Left ventricle myocardium inferior (tissue), 1 donor: ENCODE data around the gene RINL. TPM values are rescaled to one million over a fixed set of nuclear protein-coding genes. Genes with fewer than 3 reads are reported as not detected.

Experiments
- DNase-seq: peaks from one replicate; pipeline ENCODE4 v3.0.0-alpha.2; 2020
- H3K27ac ChIP-seq: fragments of 200-600 bp; replicated peaks from 2 replicates; pipeline ENCODE4 v1.8.0; 2021
- H3K27me3 ChIP-seq: fragments of 200-600 bp; 2 replicates; pipeline ENCODE4 v1.8.0; 2021; ENCODE audit warnings: low read depth
- H3K36me3 ChIP-seq: fragments of 200-600 bp; 2 replicates; pipeline ENCODE4 v1.8.0; 2021
- H3K4me1 ChIP-seq: fragments of 200-600 bp; 2 replicates; pipeline ENCODE4 v1.8.0; 2021
- H3K4me3 ChIP-seq: fragments of 200-600 bp; 2 replicates; pipeline ENCODE4 v1.8.0; 2021; ENCODE audit warnings: mild to moderate bottlenecking, moderate library complexity
- H3K9me3 ChIP-seq: fragments of 200-600 bp; replicated peaks from 2 replicates; pipeline ENCODE4 v1.8.0; 2021
- CTCF ChIP-seq: fragments of 200-600 bp; IDR thresholded peaks from 2 replicates; pipeline ENCODE4 v1.8.0; 2021; ENCODE audit warnings: antibody characterized with exemption, mild to moderate bottlenecking, borderline replicate concordance
- intact Hi-C: fragments of 100-400 bp; cut with micrococcal nuclease; formaldehyde crosslinking; loops from one replicate; pipeline ENCODE4 v1.11.0; 2022
- total RNA-seq: library from RNA; stranded (reverse); fragmentation: NEBNext Ultra II Directional; extraction: Animal tissue kit (Norgen Biotek cat#: 25700); gene quantifications from one replicate; pipeline ENCODE4 v1.2.1, GENCODE V29; 2021
- donor health status: DM: no; HTN: yes; CAD: no; lungs with severe emphysema.

Gene RINL
- total RNA-seq, 1 donor from 2014 or later = 3.7 TPM

GRCh38 chr19:38840583-38840968 is 37.5 kb downstream of the RINL start:
- DNase-seq = no peak
- no peak for TF ChIP-seq CTCF

GRCh38 chr19:38839816-38840582 is 38.1 kb downstream of the RINL start:
- no peak overlapping the region for H3K27ac ChIP-seq
- H3K4me3 ChIP-seq = no peak overlapping the region
- peaks cover 97% of the 10 kb centered on the region for H3K36me3 ChIP-seq
- peaks cover 59% of the 10 kb centered on the region for H3K4me1 ChIP-seq
- H3K9me3 ChIP-seq = no peaks in the 10 kb centered on the region
- no peak for TF ChIP-seq CTCF
- intact Hi-C loops = loop anchor here (10.0 kb wide), 1 partner anchor 75 kb away; no protein-coding TSS in a partner anchor
- no peak for DNase-seq
- no peaks in the 10 kb centered on the region for H3K27me3 ChIP-seq

More at GRCh38 chr19:38840583-38840968, 37.5 kb downstream of the RINL start:
- no peak overlapping the region for H3K4me3 ChIP-seq
- H3K27me3 ChIP-seq = no peaks in the 10 kb centered on the region
- H3K27ac ChIP-seq = no peak overlapping the region
- H3K9me3 ChIP-seq = no peaks in the 10 kb centered on the region
- intact Hi-C loops = no loop called here
- H3K4me1 ChIP-seq = peaks cover 59% of the 10 kb centered on the region
- H3K36me3 ChIP-seq = peaks cover 100% of the 10 kb centered on the region

GRCh38 chr19:38838986-38839761 is 38.9 kb downstream of the RINL start:
- Histone ChIP-seq H3K4me1 (peaks cover 50% of the 10 kb centered on the region), H3K27me3 (no peaks in the 10 kb centered on the region), H3K27ac (no peak overlapping the region), H3K4me3 (no peak overlapping the region), H3K36me3 (peaks cover 88% of the 10 kb centered on the region), H3K9me3 (no peaks in the 10 kb centered on the region)
- intact Hi-C loops = loop anchor here (10.0 kb wide), 1 partner anchor 74 kb away; no protein-coding TSS in a partner anchor
- DNase-seq = no peak
- TF ChIP-seq CTCF = no peak

- H3K4me1 ChIP-seq = peaks cover 43% of the 10 kb centered on the region
- no peak for TF ChIP-seq CTCF
- no peak for DNase-seq
- no peaks in the 10 kb centered on the region for H3K9me3 ChIP-seq
- intact Hi-C loops = loop anchor here (10.0 kb wide), 1 partner anchor 74 kb away; no protein-coding TSS in a partner anchor
- H3K27me3 ChIP-seq = no peaks in the 10 kb centered on the region
- no peak overlapping the region for H3K4me3 ChIP-seq
- peaks cover 81% of the 10 kb centered on the region for H3K36me3 ChIP-seq
- no peak overlapping the region for H3K27ac ChIP-seq
Observed at GRCh38 chr19:38838208-38838985, 39.7 kb downstream of the RINL start.

- Histone ChIP-seq H3K27ac (no peak overlapping the region), H3K36me3 (peaks cover 74% of the 10 kb centered on the region), H3K27me3 (no peaks in the 10 kb centered on the region), H3K4me3 (no peak overlapping the region), H3K4me1 (peaks cover 45% of the 10 kb centered on the region), H3K9me3 (no peaks in the 10 kb centered on the region)
- no peak for DNase-seq
- no peak for TF ChIP-seq CTCF
- intact Hi-C loops = loop anchor here (10.0 kb wide), 1 partner anchor 73 kb away; no protein-coding TSS in a partner anchor
Observed at GRCh38 chr19:38837656-38838121, 40.4 kb downstream of the RINL start.
